NT2/D1 (cell line): ENCODE results near the gene BPGM.

ENCODE experiments used
- YY1 ChIP-seq: IDR thresholded peaks from 2 replicates; pipeline ENCODE4 v1.6.1; 2011; ENCODE audit not compliant: insufficient read length, insufficient read depth
- ZNF274 ChIP-seq: IDR thresholded peaks from 2 replicates; pipeline ENCODE4 v1.6.1; 2011; ENCODE audit warnings: mild to moderate bottlenecking, low read depth, low read length

DNA sequence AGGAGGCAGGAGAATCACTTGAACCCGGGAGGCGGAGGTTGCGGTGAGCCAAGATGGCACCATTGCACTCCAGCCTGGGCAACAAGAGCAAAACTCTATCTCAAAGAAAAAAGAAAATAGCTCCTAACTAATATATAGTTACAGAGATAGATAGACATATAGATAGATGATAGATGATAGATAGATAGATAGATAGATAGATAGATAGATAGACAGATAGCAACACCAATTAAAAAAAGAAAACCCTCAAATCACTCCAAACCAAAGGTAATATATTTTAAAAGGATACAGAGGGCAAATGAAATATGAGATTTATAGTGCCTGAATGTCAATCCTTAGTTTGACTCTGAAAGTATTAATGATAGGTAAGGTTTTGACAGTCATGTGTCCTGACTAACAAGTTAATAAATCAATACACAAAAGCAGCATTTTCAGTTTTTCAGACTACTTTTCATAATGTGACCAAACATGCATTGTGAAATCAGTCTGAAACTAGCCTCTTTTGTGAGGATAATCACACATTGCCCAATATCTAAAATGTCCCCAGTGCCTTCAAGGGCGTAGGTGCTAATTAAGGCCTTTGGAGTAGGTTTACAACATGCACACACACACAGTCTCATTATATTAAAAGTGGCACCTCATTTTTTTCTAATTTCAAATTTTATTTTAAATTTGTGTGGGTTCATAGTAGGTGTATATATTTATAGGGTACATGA lies 61.2 kb downstream of the BPGM start:
- TF ChIP-seq ZNF274 = no peak
- no peak for TF ChIP-seq YY1
